ENCODE results near the gene APCDD1L.

- TF ChIP-seq CTCF (IDR thresholded peaks at IDR 0.05), result no peak
- TF ChIP-seq EP300 (IDR thresholded peaks at IDR 0.05), result no peak
Observed at GRCh38 chr20:58559368-58559729, 44.1 kb upstream of the APCDD1L start.
